HG03354 (cell line): ENCODE measurements around the gene REN.

ENCODE experiments used
- ATAC-seq: cut with Tn5 transposase; IDR thresholded peaks from one replicate; pipeline ENCODE4 v1.9.1; 2021; ENCODE audit warnings: mild to moderate bottlenecking; ENCODE audit not compliant: unreplicated experiment, poor library complexity, severe bottlenecking

REN gene

GRCh38 chr1:204157962-204158361 lies 8.2 kb downstream of the REN start:
- no peak for ATAC-seq

- ATAC-seq: no peak
Measured at GRCh38 chr1:204155881-204156280, 10.3 kb downstream of the REN start.

GRCh38 chr1:204154568-204155255 lies 11.4 kb downstream of the REN start:
- no peak for ATAC-seq

GRCh38 chr1:204153667-204154066 lies 12.5 kb downstream of the REN start:
- ATAC-seq: no peak

- no peak for ATAC-seq
Measured at GRCh38 chr1:204152310-204153044, 13.7 kb downstream of the REN start.

- ATAC-seq: no peak
Measured at GRCh38 chr1:204151552-204152309, 14.4 kb downstream of the REN start, which contains the start of gene ETNK2. Gene ETNK2, minus strand, starts transcription at chr1:204152044. Its CDS starts 192 bp downstream, at chr1:204151852.

GRCh38 chr1:204150702-204151551 lies 15.2 kb downstream of the REN start:
- ATAC-seq: no peak

GRCh38 chr1:204149635-204150565 lies 16.2 kb downstream of the REN start:
- ATAC-seq: no peak

GRCh38 chr1:204149107-204149506 lies 17.0 kb downstream of the REN start:
- ATAC-seq: no peak

GRCh38 chr1:204147406-204148383 lies 18.4 kb downstream of the REN start:
- ATAC-seq: no peak

GRCh38 chr1:204146965-204147364 lies 19.2 kb downstream of the REN start:
- ATAC-seq: no peak

GRCh38 chr1:204146309-204146708 lies 19.8 kb downstream of the REN start:
- no peak for ATAC-seq

- no peak for ATAC-seq
Measured at GRCh38 chr1:204145033-204145504, 21.1 kb downstream of the REN start.

GRCh38 chr1:204143276-204144041 lies 22.7 kb downstream of the REN start:
- no peak for ATAC-seq

GRCh38 chr1:204142032-204142974 lies 23.8 kb downstream of the REN start:
- ATAC-seq: no peak

- ATAC-seq: no peak
Measured at GRCh38 chr1:204141131-204141530, 25.0 kb downstream of the REN start.
